Activated naive CD4-positive, alpha-beta T cell treated with anti-CD3 and anti-CD28 coated beads, Interleukin-2, amount 50 U/mL, for 72 hours (primary cell): Measurements from ENCODE around the gene AMOT. TPM values are rescaled to one million over a fixed set of nuclear protein-coding genes. Genes with fewer than 3 reads are reported as not detected.

Experiments
- ATAC-seq, 2 donors: fragments of 150-1000 bp; cut with Tn5 transposase; 2 replicates each; pipeline ENCODE4 v1.10.0; 2021; ENCODE audit warnings: mild to moderate bottlenecking in 2 of 2, moderate library complexity in 2 of 2
- DNase-seq, 2 donors: peaks; one replicate each; pipeline ENCODE4 v3.0.0; 2021 to 2022; ENCODE audit warnings: low spot score in 2 of 2
- H3K27ac Mint-ChIP-seq, 2 donors: one replicate each; pipeline ENCODE4 v1.8.0; 2022; ENCODE audit warnings: mild to moderate bottlenecking in 2 of 2, mixed read lengths in 2 of 2
- H3K36me3 Mint-ChIP-seq, 2 donors: one replicate each; pipeline ENCODE4 v1.8.0; 2022; ENCODE audit warnings: mixed read lengths in 2 of 2
- H3K9me3 Mint-ChIP-seq, 2 donors: one replicate each; pipeline ENCODE4 v1.8.0; 2022; ENCODE audit warnings: mixed read lengths in 2 of 2
- total RNA-seq, 2 donors: library from RNA; stranded (reverse); gene quantifications; one replicate each; pipeline ENCODE4 v1.2.3, GENCODE V29; 2022

Gene AMOT
- total RNA-seq, 2 donors from 2014 or later, result 1.3 to 2.3 TPM

- Mint-ChIP-seq H3K9me3 (peaks cover 0 to 4% of the 10 kb centered on the region in 2 donors), H3K36me3 (no peaks in the 10 kb centered on the region), H3K27ac (no peak overlapping the region)
- DNase-seq, result no peak
- no peak for ATAC-seq
Observed at GRCh38 chrX:112774142-112774541, 66.5 kb downstream of the AMOT start.

GRCh38 chrX:112769034-112769433, 71.6 kb downstream of the AMOT start:
- ATAC-seq (no peak), DNase-seq (no peak)
- Mint-ChIP-seq H3K36me3 (no peaks in the 10 kb centered on the region), H3K9me3 (peaks cover 0 to 4% of the 10 kb centered on the region in 2 donors), H3K27ac (no peak overlapping the region)

- Mint-ChIP-seq H3K27ac (no peak overlapping the region), H3K9me3 (peaks cover 0 to 4% of the 10 kb centered on the region in 2 donors), H3K36me3 (no peaks in the 10 kb centered on the region)
- DNase-seq (no peak), ATAC-seq (no peak)
Observed at GRCh38 chrX:112768563-112768962, 72.1 kb downstream of the AMOT start.

- no peak for DNase-seq
- Mint-ChIP-seq H3K9me3 (peaks cover 0 to 4% of the 10 kb centered on the region in 2 donors), H3K27ac (no peak overlapping the region), H3K36me3 (no peaks in the 10 kb centered on the region)
- no peak for ATAC-seq
Observed at GRCh38 chrX:112766774-112767173, 73.9 kb downstream of the AMOT start.

- H3K36me3 Mint-ChIP-seq, result no peaks in the 10 kb centered on the region
- DNase-seq, result no peak
- no peaks in the 10 kb centered on the region for H3K9me3 Mint-ChIP-seq
Observed at GRCh38 chrX:112761242-112762207, 79.1 kb downstream of the AMOT start.

GRCh38 chrX:112760697-112761096, 79.9 kb downstream of the AMOT start:
- Mint-ChIP-seq H3K27ac (no peak overlapping the region), H3K9me3 (no peaks in the 10 kb centered on the region), H3K36me3 (no peaks in the 10 kb centered on the region)

More at GRCh38 chrX:112761242-112762207, 79.1 kb downstream of the AMOT start:
- H3K27ac Mint-ChIP-seq, result no peak overlapping the region
- ATAC-seq, result no peak

GRCh38 chrX:112759966-112760365, 80.7 kb downstream of the AMOT start:
- no peak for DNase-seq
- H3K36me3 Mint-ChIP-seq, result no peaks in the 10 kb centered on the region
- no peak overlapping the region for H3K27ac Mint-ChIP-seq
- no peak for ATAC-seq
- no peaks in the 10 kb centered on the region for H3K9me3 Mint-ChIP-seq

More at GRCh38 chrX:112760697-112761096, 79.9 kb downstream of the AMOT start:
- DNase-seq (no peak), ATAC-seq (no peak)

GRCh38 chrX:112759512-112759911, 81.1 kb downstream of the AMOT start:
- no peaks in the 10 kb centered on the region for H3K9me3 Mint-ChIP-seq
- ATAC-seq (no peak), DNase-seq (no peak)
- no peak overlapping the region for H3K27ac Mint-ChIP-seq
- H3K36me3 Mint-ChIP-seq, result no peaks in the 10 kb centered on the region

- no peaks in the 10 kb centered on the region for H3K36me3 Mint-ChIP-seq
- no peak overlapping the region for H3K27ac Mint-ChIP-seq
- no peaks in the 10 kb centered on the region for H3K9me3 Mint-ChIP-seq
- ATAC-seq, result no peak
- DNase-seq, result no peak
Observed at GRCh38 chrX:112757946-112758345, 82.7 kb downstream of the AMOT start.

- no peak for ATAC-seq
- H3K9me3 Mint-ChIP-seq, result no peaks in the 10 kb centered on the region
- DNase-seq, result no peak
- H3K36me3 Mint-ChIP-seq, result no peaks in the 10 kb centered on the region
- H3K27ac Mint-ChIP-seq, result no peak overlapping the region
Observed at GRCh38 chrX:112753116-112753515, 87.5 kb downstream of the AMOT start.

- Mint-ChIP-seq H3K36me3 (no peaks in the 10 kb centered on the region), H3K9me3 (no peaks in the 10 kb centered on the region), H3K27ac (no peak overlapping the region)
- ATAC-seq, result no peak
- no peak for DNase-seq
Observed at GRCh38 chrX:112751076-112751475, 89.6 kb downstream of the AMOT start.

GRCh38 chrX:112746812-112747595, 93.6 kb downstream of the AMOT start:
- DNase-seq (no peak), ATAC-seq (no peak)
- Mint-ChIP-seq H3K27ac (no peak overlapping the region), H3K36me3 (no peaks in the 10 kb centered on the region), H3K9me3 (no peaks in the 10 kb centered on the region)

GRCh38 chrX:112738347-112739033, 102.1 kb downstream of the AMOT start:
- no peak overlapping the region for H3K27ac Mint-ChIP-seq
- DNase-seq, result peak in 1 of 2 donors; percentile 24
- no peaks in the 10 kb centered on the region for H3K36me3 Mint-ChIP-seq
- H3K9me3 Mint-ChIP-seq, result no peaks in the 10 kb centered on the region
- ATAC-seq, result peak; percentile 90 to 95

GRCh38 chrX:112736310-112736709, 104.3 kb downstream of the AMOT start:
- H3K27ac Mint-ChIP-seq, result no peak overlapping the region
- no peaks in the 10 kb centered on the region for H3K9me3 Mint-ChIP-seq
- ATAC-seq, result no peak
- H3K36me3 Mint-ChIP-seq, result no peaks in the 10 kb centered on the region
- DNase-seq, result no peak

- Mint-ChIP-seq H3K9me3 (no peaks in the 10 kb centered on the region), H3K27ac (no peak overlapping the region), H3K36me3 (no peaks in the 10 kb centered on the region)
- DNase-seq, result no peak
- ATAC-seq, result no peak
Observed at GRCh38 chrX:112735147-112735546, 105.5 kb downstream of the AMOT start.

GRCh38 chrX:112734290-112734689, 106.3 kb downstream of the AMOT start:
- no peaks in the 10 kb centered on the region for H3K9me3 Mint-ChIP-seq
- DNase-seq (no peak), ATAC-seq (no peak)
- no peak overlapping the region for H3K27ac Mint-ChIP-seq
- H3K36me3 Mint-ChIP-seq, result no peaks in the 10 kb centered on the region

GRCh38 chrX:112731793-112732192, 108.8 kb downstream of the AMOT start:
- no peaks in the 10 kb centered on the region for H3K36me3 Mint-ChIP-seq
- DNase-seq, result no peak
- H3K9me3 Mint-ChIP-seq, result no peaks in the 10 kb centered on the region
- H3K27ac Mint-ChIP-seq, result no peak overlapping the region
- ATAC-seq, result no peak
